Activated naive CD4-positive, alpha-beta T cell treated with anti-CD3 and anti-CD28 coated beads for 36 hours (primary cell): Measurements from ENCODE around the gene ADGB. TPM values are rescaled to one million over a fixed set of nuclear protein-coding genes. Genes with fewer than 3 reads are reported as not detected.

Experiments used
- CTCF ChIA-PET: fragments of 350-600 bp; sonication (Branson Sonifier 250); formaldehyde crosslinking; loops from one replicate; lab custom pipeline; 2021; ENCODE audit warnings: antibody characterized with exemption; lab: Charles Lee
- DNase-seq: peaks from one replicate; pipeline ENCODE4 v3.0.0-alpha.2; 2020
- H3K27ac Mint-ChIP-seq: one replicate; pipeline ENCODE4 v1.8.0; 2021; ENCODE audit warnings: mild to moderate bottlenecking, mixed read lengths
- H3K27me3 Mint-ChIP-seq: one replicate; pipeline ENCODE4 v1.8.0; 2021; ENCODE audit warnings: low read depth, mixed read lengths
- H3K36me3 Mint-ChIP-seq: one replicate; pipeline ENCODE4 v1.8.0; 2021; ENCODE audit warnings: low read depth, mixed read lengths
- H3K4me1 Mint-ChIP-seq: one replicate; pipeline ENCODE4 v1.8.0; 2021; ENCODE audit warnings: low read depth, mixed read lengths
- H3K4me3 Mint-ChIP-seq: one replicate; pipeline ENCODE4 v1.8.0; 2021; ENCODE audit warnings: mild to moderate bottlenecking, moderate library complexity, mixed read lengths
- H3K9me3 Mint-ChIP-seq: one replicate; pipeline ENCODE4 v1.8.0; 2021; ENCODE audit warnings: mixed read lengths
- intact Hi-C: fragments of 100-400 bp; cut with micrococcal nuclease; formaldehyde crosslinking; loops from one replicate; pipeline ENCODE4 v1.15.1; 2023
- total RNA-seq, 2 experiments: library from RNA; stranded (reverse); gene quantifications; one replicate each; pipeline ENCODE4 v1.2.3, GENCODE V29; 2021

ADGB gene
- total RNA-seq, 2 experiments from 2014 or later, result not detected

DNA sequence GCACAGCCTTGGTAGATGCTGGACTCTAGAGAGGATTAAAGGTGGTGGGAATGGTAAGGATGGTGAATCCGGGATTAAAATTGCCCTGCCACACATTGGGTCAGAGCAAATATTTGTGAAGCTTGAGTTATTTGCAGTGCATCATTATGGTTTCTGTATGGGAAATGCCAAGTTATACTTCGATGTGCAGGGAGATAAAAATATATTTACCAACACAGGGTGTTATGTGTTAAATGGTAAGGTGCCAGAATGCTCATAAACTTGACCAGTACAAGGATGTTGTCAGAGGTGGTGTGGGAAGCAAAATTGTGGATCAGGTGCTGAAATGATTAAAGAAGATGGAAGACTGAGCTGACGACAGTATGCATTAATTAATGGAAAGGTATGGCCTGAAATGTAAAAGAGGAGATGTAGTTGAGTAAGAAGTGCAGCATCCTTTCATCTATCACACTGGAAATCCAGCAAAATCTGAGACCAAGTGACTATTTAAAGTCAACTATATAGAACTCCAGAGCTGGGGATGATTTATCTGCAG is 262.3 kb downstream of the ADGB start:
- CTCF ChIA-PET, result no interaction called here
- Mint-ChIP-seq H3K27ac (no peak overlapping the region), H3K36me3 (no peaks in the 10 kb centered on the region), H3K9me3 (no peaks in the 10 kb centered on the region), H3K27me3 (peaks cover 2% of the 10 kb centered on the region), H3K4me3 (no peak overlapping the region), H3K4me1 (peaks cover 11% of the 10 kb centered on the region)
- no peak for DNase-seq
- intact Hi-C loops, result no loop called here

DNA sequence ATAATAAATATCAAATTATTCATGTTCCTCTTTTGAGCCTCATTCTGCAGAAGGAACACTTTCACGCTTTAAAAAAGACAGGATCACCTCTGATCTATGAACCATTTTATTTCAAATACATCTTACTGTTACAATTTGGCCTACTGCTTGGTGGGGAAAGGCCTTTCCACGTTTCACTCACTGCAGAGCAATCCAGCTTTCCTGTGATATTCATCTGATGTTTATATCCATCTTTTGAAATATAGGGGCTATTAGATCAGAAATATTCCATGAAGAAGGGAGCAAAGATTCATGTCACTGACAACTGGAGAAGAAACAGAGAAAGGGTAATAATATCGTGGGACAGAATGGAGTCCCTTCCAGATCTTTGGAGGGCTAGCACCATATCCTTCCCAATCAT is 262.9 kb downstream of the ADGB start:
- intact Hi-C loops, result no loop called here
- Mint-ChIP-seq H3K4me3 (no peak overlapping the region), H3K4me1 (peaks cover 8% of the 10 kb centered on the region), H3K27me3 (peaks cover 2% of the 10 kb centered on the region), H3K36me3 (no peaks in the 10 kb centered on the region), H3K27ac (no peak overlapping the region), H3K9me3 (no peaks in the 10 kb centered on the region)
- CTCF ChIA-PET, result no interaction called here
- DNase-seq, result no peak

DNA sequence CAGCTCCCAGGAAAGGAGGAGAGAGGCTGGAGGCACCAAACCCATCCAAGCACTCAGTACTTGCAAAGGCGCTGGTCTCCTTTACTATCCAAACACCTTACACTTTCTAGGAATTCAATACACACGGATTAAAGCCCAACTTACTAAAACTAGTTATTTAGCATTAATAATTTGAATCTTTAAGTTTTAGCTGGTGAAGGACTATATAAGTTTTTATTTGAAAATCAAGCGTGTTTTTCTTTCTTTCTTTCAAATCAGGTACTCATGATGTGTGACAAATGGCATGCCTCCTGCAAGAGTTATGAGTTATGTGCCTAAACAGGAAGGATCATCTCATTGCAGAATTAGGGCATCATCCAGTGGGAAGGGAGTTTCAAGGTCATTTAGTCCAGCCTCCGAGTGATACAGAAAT is 263.7 kb downstream of the ADGB start:
- CTCF ChIA-PET, result no interaction called here
- DNase-seq, result no peak
- Mint-ChIP-seq H3K9me3 (no peaks in the 10 kb centered on the region), H3K4me1 (peaks cover 6% of the 10 kb centered on the region), H3K27me3 (peaks cover 2% of the 10 kb centered on the region), H3K4me3 (no peak overlapping the region), H3K27ac (no peak overlapping the region), H3K36me3 (no peaks in the 10 kb centered on the region)
- intact Hi-C loops, result no loop called here

DNA sequence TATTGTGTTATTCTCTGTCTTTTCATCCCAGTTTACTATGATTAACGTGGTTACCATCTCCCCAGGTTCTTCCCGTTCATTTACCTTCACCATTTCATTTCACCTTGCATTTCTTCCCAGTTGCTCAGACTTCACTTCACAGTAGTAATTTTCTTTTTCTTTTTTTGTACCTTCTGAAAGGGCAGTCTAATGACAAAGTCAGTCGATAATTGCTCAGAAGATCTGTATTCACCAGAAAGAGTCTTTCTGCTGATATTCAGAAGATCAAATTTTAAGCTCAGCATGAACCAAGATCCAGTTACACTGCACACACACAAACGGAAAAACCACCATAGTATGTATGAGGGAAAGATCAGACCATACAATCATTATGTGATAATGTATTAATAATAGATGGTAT is 265.5 kb downstream of the ADGB start:
- H3K27me3 Mint-ChIP-seq, result peaks cover 2% of the 10 kb centered on the region
- intact Hi-C loops, result no loop called here
- no peaks in the 10 kb centered on the region for H3K36me3 Mint-ChIP-seq
- no peak for DNase-seq
- no peaks in the 10 kb centered on the region for H3K9me3 Mint-ChIP-seq
- H3K4me3 Mint-ChIP-seq, result no peak overlapping the region
- H3K4me1 Mint-ChIP-seq, result no peaks in the 10 kb centered on the region
- H3K27ac Mint-ChIP-seq, result no peak overlapping the region
- CTCF ChIA-PET, result interaction anchor here (1.6 kb wide), 1 partner anchor 37 kb away, joined by 4 read pairs; no protein-coding TSS in a partner anchor

DNA sequence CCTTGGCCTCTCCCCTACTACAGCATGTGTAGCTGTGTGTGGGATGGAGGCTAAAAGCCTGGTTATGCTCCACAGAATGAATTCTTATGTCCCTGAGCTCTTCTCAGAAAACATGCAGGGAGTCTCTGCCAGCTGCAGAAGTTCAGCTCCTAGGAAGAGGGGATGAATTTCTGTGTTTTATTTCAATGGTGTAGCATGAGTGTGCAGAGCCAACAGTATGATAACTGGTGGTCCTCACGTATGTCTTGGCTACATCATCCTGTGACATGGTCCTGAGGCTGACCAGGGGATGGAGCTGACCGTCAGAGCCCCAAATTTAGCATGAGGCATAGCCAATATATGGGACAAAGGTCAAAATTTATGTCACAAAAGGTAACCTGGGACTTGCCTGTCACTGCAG is 266.1 kb downstream of the ADGB start:
- H3K9me3 Mint-ChIP-seq, result no peaks in the 10 kb centered on the region
- no peaks in the 10 kb centered on the region for H3K27me3 Mint-ChIP-seq
- H3K27ac Mint-ChIP-seq, result no peak overlapping the region
- H3K4me3 Mint-ChIP-seq, result no peak overlapping the region
- CTCF ChIA-PET, result interaction anchor here (1.6 kb wide), 1 partner anchor 37 kb away, joined by 4 read pairs; no protein-coding TSS in a partner anchor
- no peaks in the 10 kb centered on the region for H3K4me1 Mint-ChIP-seq
- intact Hi-C loops, result no loop called here
- DNase-seq, result no peak
- H3K36me3 Mint-ChIP-seq, result no peaks in the 10 kb centered on the region

Other genes with a start within 250 kb of the ADGB start
- under 1 TPM in 1 of 2 experiments, not detected in 1; 0.25 TPM for gene RAB32, start 55.1 kb upstream of the ADGB start, total RNA-seq